CD14-positive monocyte (primary cell): ENCODE data around the gene MPP1. TPM values are rescaled to one million over a fixed set of nuclear protein-coding genes. Genes with fewer than 3 reads are reported as not detected.

Experiments used
- DNase-seq, 3 donors: peaks; one replicate each; pipeline ENCODE4 v3.0.0-alpha.2; 2011 to 2022
- H2AFZ ChIP-seq: 2 replicates; pipeline ENCODE4 v1.6.0; 2012; ENCODE audit warnings: mild to moderate bottlenecking, low read depth, low read length, inconsistent platforms; ENCODE audit not compliant: insufficient read depth, poor library complexity, severe bottlenecking
- H3K27ac ChIP-seq, 2 donors: 1 replicate in 1 of 2; 2 replicates in 1 of 2; pipeline ENCODE4 v1.5.1; 2012 to 2013; ENCODE audit warnings: low read length in 2 of 2, control low read depth in 1 of 2, inconsistent platforms in 1 of 2, low read depth in 1 of 2, mild to moderate bottlenecking in 1 of 2
- H3K27me3 ChIP-seq, 2 donors: one replicate each; pipeline versions ENCODE4 v1.6.0 to v1.6.1; 2011 to 2013; ENCODE audit warnings: low read length in 2 of 2; ENCODE audit not compliant: control insufficient read depth in 2 of 2, insufficient read depth in 2 of 2
- H3K36me3 ChIP-seq, 2 donors: replicated peaks in 1 of 2; 1 replicate in 1 of 2; 2 replicates in 1 of 2; pipeline versions ENCODE4 v1.5.1 to v1.6.1; 2012 to 2013; ENCODE audit warnings: low read length in 2 of 2, control low read depth in 1 of 2, inconsistent platforms in 1 of 2, mild to moderate bottlenecking in 1 of 2; ENCODE audit not compliant: insufficient read depth in 2 of 2, control insufficient read depth in 1 of 2
- H3K4me1 ChIP-seq, 2 donors: 1 replicate in 1 of 2; 2 replicates in 1 of 2; pipeline versions ENCODE4 v1.5.1 to v1.6.1; 2012 to 2013; ENCODE audit warnings: low read length in 2 of 2, control low read depth in 1 of 2, inconsistent platforms in 1 of 2, mild to moderate bottlenecking in 1 of 2, moderate library complexity in 1 of 2; ENCODE audit not compliant: insufficient read depth in 2 of 2, control insufficient read depth in 1 of 2
- H3K4me2 ChIP-seq: replicated peaks from 2 replicates; pipeline ENCODE3; 2012; ENCODE audit warnings: low read length, moderate library complexity, mild to moderate bottlenecking; ENCODE audit not compliant: poor library complexity, severe bottlenecking; ENCODE audit errors: extremely low read depth
- H3K4me3 ChIP-seq, 3 experiments: fragments of 200-600 bp in 1 of 3; sonication (generic) in 1 of 3; replicated peaks in 1 of 3; 1 replicate in 2 of 3; 2 replicates in 1 of 3; pipeline ENCODE4 v1.5.1; 2011 to 2013; ENCODE audit warnings: low read length in 3 of 3, mild to moderate bottlenecking in 3 of 3, control low read depth in 2 of 3, low read depth in 2 of 3, inconsistent platforms in 1 of 3, moderate library complexity in 1 of 3
- H3K79me2 ChIP-seq: 2 replicates; pipeline ENCODE4 v1.6.0; 2012; ENCODE audit warnings: mild to moderate bottlenecking, control low read depth, inconsistent platforms, low read length, moderate library complexity; ENCODE audit not compliant: insufficient read depth
- H3K9ac ChIP-seq: 2 replicates; pipeline ENCODE4 v1.6.0; 2017; ENCODE audit warnings: low read length, mild to moderate bottlenecking; ENCODE audit not compliant: insufficient read depth, poor library complexity, severe bottlenecking
- H3K9me3 ChIP-seq, 2 donors: replicated peaks in 1 of 2; 1 replicate in 1 of 2; 2 replicates in 1 of 2; pipeline versions ENCODE4 v1.5.1 to v1.6.1; 2012 to 2013; ENCODE audit warnings: low read length in 2 of 2, control low read depth in 1 of 2; ENCODE audit not compliant: control insufficient read depth in 1 of 2, insufficient read depth in 1 of 2
- H4K20me1 ChIP-seq: 2 replicates; pipeline ENCODE4 v1.6.0; 2012; ENCODE audit warnings: mild to moderate bottlenecking, low read length, control low read depth, moderate library complexity; ENCODE audit not compliant: insufficient read depth
- H3K27ac Mint-ChIP-seq, 7 donors: one replicate each; pipeline ENCODE4 v1.8.0; 2020; ENCODE audit warnings: mild to moderate bottlenecking in 7 of 7, mixed read lengths in 7 of 7, moderate library complexity in 6 of 7, inconsistent platforms in 2 of 7
- H3K27me3 Mint-ChIP-seq, 3 donors: one replicate each; pipeline ENCODE4 v1.8.0; 2021 to 2022; ENCODE audit warnings: low read depth in 3 of 3, mild to moderate bottlenecking in 3 of 3, mixed read lengths in 3 of 3, moderate library complexity in 3 of 3, inconsistent platforms in 1 of 3
- H3K36me3 Mint-ChIP-seq, 2 donors: one replicate each; pipeline ENCODE4 v1.8.0; 2020; ENCODE audit warnings: mixed read lengths in 2 of 2, inconsistent platforms in 1 of 2, mild to moderate bottlenecking in 1 of 2
- H3K4me1 Mint-ChIP-seq: one replicate; pipeline ENCODE4 v1.8.0; 2020; ENCODE audit warnings: mild to moderate bottlenecking, mixed read lengths
- H3K4me3 Mint-ChIP-seq, 2 donors: one replicate each; pipeline ENCODE4 v1.8.0; 2020; ENCODE audit warnings: mild to moderate bottlenecking in 2 of 2, mixed read lengths in 2 of 2, moderate library complexity in 1 of 2
- H3K9me3 Mint-ChIP-seq, 7 donors: one replicate each; pipeline ENCODE4 v1.8.0; 2020 to 2022; ENCODE audit warnings: mixed read lengths in 7 of 7, mild to moderate bottlenecking in 6 of 7, moderate library complexity in 6 of 7, inconsistent platforms in 2 of 7
- CTCF ChIP-seq: fragments of 200-600 bp; IDR thresholded peaks from one replicate; pipeline ENCODE4 v1.8.0; 2022; ENCODE audit warnings: antibody characterized with exemption, mild to moderate bottlenecking
- WGBS: methylation state at CpG from one replicate; pipeline ENCODE4 v1.1.5; 2013; ENCODE audit warnings: missing lambda C conversion rate; ENCODE audit not compliant: insufficient coverage; 5-methylcytosine and 5-hydroxymethylcytosine counted together
- intact Hi-C, 2 donors: fragments of 100-400 bp; cut with micrococcal nuclease; formaldehyde crosslinking; loops; one replicate each; pipeline versions ENCODE4 v1.15.0 to v1.15.1; 2023
- polyA plus RNA-seq, 3 donors: library from polyadenylated mRNA; depleted of rRNA in 1 of 3; unstranded in 2 of 3; stranded (reverse) in 1 of 3; fragments of 300-500 nt in 2 of 3; fragments of >200 nt in 1 of 3; fragmentation: Illumina TruSeq in 2 of 3; gene quantifications; 1 replicate in 2 of 3; 2 replicates in 1 of 3; pipeline ENCODE4 v1.2.3, GENCODE V29; 2012 to 2021

Gene MPP1
- polyA plus RNA-seq, 3 donors = 120 to 139 (median 135) TPM

GRCh38 chrX:154815274-154815818, 10.1 kb upstream of the MPP1 start:
- Histone ChIP-seq H3K36me3 (no peaks in the 10 kb centered on the region), H3K27ac (no peak overlapping the region), H3K4me1 (no peaks in the 10 kb centered on the region), H2AFZ (no peak overlapping the region), H4K20me1 (no peaks in the 10 kb centered on the region), H3K79me2 (no peaks in the 10 kb centered on the region), H3K4me2 (no peak overlapping the region), H3K9me3 (no peaks in the 10 kb centered on the region), H3K27me3 (no peaks in the 10 kb centered on the region), H3K9ac (no peak overlapping the region), H3K4me3 (no peak overlapping the region)
- H3K27me3 Mint-ChIP-seq = no peaks in the 10 kb centered on the region
- H3K4me3 Mint-ChIP-seq = no peak overlapping the region
- intact Hi-C loops = no loop called here
- H3K4me1 Mint-ChIP-seq = no peaks in the 10 kb centered on the region
- no peak for DNase-seq
- H3K36me3 Mint-ChIP-seq = no peaks in the 10 kb centered on the region
- no CpG with 5 or more reads among the region's 5 CpGs for WGBS
- H3K27ac Mint-ChIP-seq = no peak overlapping the region
- H3K9me3 Mint-ChIP-seq = peaks cover 0 to 8% (median 6%) of the 10 kb centered on the region in 7 donors
- no peak for TF ChIP-seq CTCF

GRCh38 chrX:154813801-154814200, 8.5 kb upstream of the MPP1 start:
- no peak for DNase-seq
- no peak for TF ChIP-seq CTCF
- no peak overlapping the region for H3K27ac Mint-ChIP-seq
- no peak overlapping the region for H3K4me3 Mint-ChIP-seq
- Histone ChIP-seq H3K27me3 (no peaks in the 10 kb centered on the region), H3K27ac (no peak overlapping the region), H3K4me2 (no peak overlapping the region), H3K79me2 (no peaks in the 10 kb centered on the region), H3K36me3 (no peaks in the 10 kb centered on the region), H3K4me1 (no peaks in the 10 kb centered on the region), H3K4me3 (no peak overlapping the region), H2AFZ (no peak overlapping the region), H3K9ac (no peak overlapping the region), H3K9me3 (no peaks in the 10 kb centered on the region), H4K20me1 (no peaks in the 10 kb centered on the region)
- H3K9me3 Mint-ChIP-seq = peaks cover 0 to 10% (median 5%) of the 10 kb centered on the region in 7 donors
- no peaks in the 10 kb centered on the region for H3K4me1 Mint-ChIP-seq
- intact Hi-C loops = no loop called here
- no CpG with 5 or more reads among the region's 1 CpG for WGBS
- no peaks in the 10 kb centered on the region for H3K27me3 Mint-ChIP-seq
- no peaks in the 10 kb centered on the region for H3K36me3 Mint-ChIP-seq
